Measurements from ENCODE around the gene ATXN7L2.

The ATXN7L2 gene

GRCh38 chr1:109475261-109475660 is 8.4 kb upstream of the ATXN7L2 start:
- DNase-seq (ENCODE audit: low read depth), result no peak

- no peak for DNase-seq (ENCODE audit: low read depth)
Measured at GRCh38 chr1:109476825-109477224, 6.9 kb upstream of the ATXN7L2 start.

GRCh38 chr1:109477821-109478220 is 5.9 kb upstream of the ATXN7L2 start:
- no peak for DNase-seq (ENCODE audit: low read depth)

- no peak for DNase-seq (ENCODE audit: low read depth)
Measured at GRCh38 chr1:109478806-109479205, 4.9 kb upstream of the ATXN7L2 start.

GRCh38 chr1:109479311-109479710 is 4.4 kb upstream of the ATXN7L2 start:
- no peak for DNase-seq (ENCODE audit: low read depth)

GRCh38 chr1:109479901-109480300 is 3.8 kb upstream of the ATXN7L2 start:
- DNase-seq (ENCODE audit: low read depth), result no peak

- DNase-seq (ENCODE audit: low read depth), result no peak
Measured at GRCh38 chr1:109481646-109482045, 2.1 kb upstream of the ATXN7L2 start.

GRCh38 chr1:109482242-109482641 is 1.5 kb upstream of the ATXN7L2 start:
- DNase-seq (ENCODE audit: low read depth), result no peak

- DNase-seq (ENCODE audit: low read depth), result no peak
Measured at GRCh38 chr1:109482791-109483671, 674 bp upstream of the ATXN7L2 start.

- DNase-seq (ENCODE audit: low read depth), result no peak
Measured at GRCh38 chr1:109484519-109484975, 842 bp downstream of the ATXN7L2 start.

- no peak for DNase-seq (ENCODE audit: low read depth)
Measured at GRCh38 chr1:109485001-109485400, 1.3 kb downstream of the ATXN7L2 start.

GRCh38 chr1:109487261-109487660 is 3.6 kb downstream of the ATXN7L2 start:
- no peak for DNase-seq (ENCODE audit: low read depth)

GRCh38 chr1:109488201-109488600 is 4.5 kb downstream of the ATXN7L2 start:
- no peak for DNase-seq (ENCODE audit: low read depth)

- DNase-seq (ENCODE audit: low read depth), result no peak
Measured at GRCh38 chr1:109488696-109489095, 5.0 kb downstream of the ATXN7L2 start.

GRCh38 chr1:109490029-109490933 is 6.6 kb downstream of the ATXN7L2 start:
- DNase-seq (ENCODE audit: low read depth), result peak; percentile 44

GRCh38 chr1:109490934-109491302 is 7.2 kb downstream of the ATXN7L2 start:
- DNase-seq (ENCODE audit: low read depth), result no peak

- no peak for DNase-seq (ENCODE audit: low read depth)
Measured at GRCh38 chr1:109491372-109491771, 7.7 kb downstream of the ATXN7L2 start.

- no peak for DNase-seq (ENCODE audit: low read depth)
Measured at GRCh38 chr1:109492779-109493178, 9.1 kb downstream of the ATXN7L2 start.

GRCh38 chr1:109493227-109493626 is 9.5 kb downstream of the ATXN7L2 start:
- no peak for DNase-seq (ENCODE audit: low read depth)

GRCh38 chr1:109493805-109494539 is 10.3 kb downstream of the ATXN7L2 start, which contains the start of gene CYB561D1:
Gene CYB561D1 (plus strand): TSS chr1:109494094. CDS start chr1:109494140, 46 bp downstream.
- peak; percentile 57 for DNase-seq (ENCODE audit: low read depth)

GRCh38 chr1:109495738-109496137 is 12.0 kb downstream of the ATXN7L2 start:
- no peak for DNase-seq (ENCODE audit: low read depth)

Data from stromal cell of bone marrow (primary cell).